Gastrocnemius medialis (tissue), 4 donors: ENCODE data around the gene ALPI.

Experiments
- POLR2A ChIP-seq, 2 donors: fragments of 450-650 bp; IDR thresholded peaks; one replicate each; pipeline ENCODE4 v1.6.1; 2017; ENCODE audit warnings: antibody characterized with exemption in 2 of 2, mild to moderate bottlenecking in 2 of 2, moderate library complexity in 2 of 2
- TF ChIP-seq, protein P1 (sequence below), 5 experiments: fragments of 450-650 bp in 3 of 5; fragments of 200-600 bp in 2 of 5; sonication (generic) in 2 of 5; IDR thresholded peaks in 4 of 5; conservative IDR thresholded peaks in 1 of 5; 1 replicate in 4 of 5; 2 replicates in 1 of 5; pipeline ENCODE4 v1.5.1; 2016 to 2019; ENCODE audit warnings: antibody characterized with exemption in 5 of 5, mild to moderate bottlenecking in 3 of 5, moderate library complexity in 3 of 5

- TF ChIP-seq, protein P1, sequence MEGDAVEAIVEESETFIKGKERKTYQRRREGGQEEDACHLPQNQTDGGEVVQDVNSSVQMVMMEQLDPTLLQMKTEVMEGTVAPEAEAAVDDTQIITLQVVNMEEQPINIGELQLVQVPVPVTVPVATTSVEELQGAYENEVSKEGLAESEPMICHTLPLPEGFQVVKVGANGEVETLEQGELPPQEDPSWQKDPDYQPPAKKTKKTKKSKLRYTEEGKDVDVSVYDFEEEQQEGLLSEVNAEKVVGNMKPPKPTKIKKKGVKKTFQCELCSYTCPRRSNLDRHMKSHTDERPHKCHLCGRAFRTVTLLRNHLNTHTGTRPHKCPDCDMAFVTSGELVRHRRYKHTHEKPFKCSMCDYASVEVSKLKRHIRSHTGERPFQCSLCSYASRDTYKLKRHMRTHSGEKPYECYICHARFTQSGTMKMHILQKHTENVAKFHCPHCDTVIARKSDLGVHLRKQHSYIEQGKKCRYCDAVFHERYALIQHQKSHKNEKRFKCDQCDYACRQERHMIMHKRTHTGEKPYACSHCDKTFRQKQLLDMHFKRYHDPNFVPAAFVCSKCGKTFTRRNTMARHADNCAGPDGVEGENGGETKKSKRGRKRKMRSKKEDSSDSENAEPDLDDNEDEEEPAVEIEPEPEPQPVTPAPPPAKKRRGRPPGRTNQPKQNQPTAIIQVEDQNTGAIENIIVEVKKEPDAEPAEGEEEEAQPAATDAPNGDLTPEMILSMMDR (IDR thresholded peaks at IDR 0.05 in 4 of 5, conservative IDR thresholded peaks at IDR 0.05 in 1 of 5) = no peak
- TF ChIP-seq POLR2A (IDR thresholded peaks at IDR 0.05) = no peak
Observed at GRCh38 chr2:232501331-232501771, 45.4 kb downstream of the ALPI start.
